HG02885 (cell line): ENCODE measurements around the gene KLC3.

Experiments
- ATAC-seq: cut with Tn5 transposase; IDR thresholded peaks from one replicate; pipeline ENCODE4 v1.9.1; 2021; ENCODE audit warnings: mild to moderate bottlenecking; ENCODE audit not compliant: unreplicated experiment, poor library complexity

The KLC3 gene

DNA sequence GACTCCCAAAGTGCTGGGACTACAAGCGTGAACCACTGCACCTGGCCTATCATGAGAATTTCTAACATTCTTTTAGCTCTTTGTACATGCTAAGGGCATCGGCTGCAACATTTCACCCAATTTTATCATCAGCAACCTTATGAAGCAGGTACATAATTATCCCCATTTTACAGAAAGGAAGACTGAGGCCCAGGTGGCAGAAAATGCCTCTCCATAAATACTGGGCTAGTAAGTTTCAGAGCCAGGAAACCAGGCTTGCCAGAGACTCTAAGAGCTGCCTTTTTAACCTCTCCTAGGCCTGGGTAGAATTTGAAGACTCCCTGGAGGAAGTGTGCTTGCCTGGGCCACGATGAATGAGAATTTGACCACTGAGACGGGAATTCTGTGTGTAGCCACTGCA is 27.6 kb downstream of the KLC3 start:
- no peak for ATAC-seq

- no peak for ATAC-seq
Measured at GRCh38 chr19:45368737-45369340, 28.3 kb downstream of the KLC3 start.

DNA sequence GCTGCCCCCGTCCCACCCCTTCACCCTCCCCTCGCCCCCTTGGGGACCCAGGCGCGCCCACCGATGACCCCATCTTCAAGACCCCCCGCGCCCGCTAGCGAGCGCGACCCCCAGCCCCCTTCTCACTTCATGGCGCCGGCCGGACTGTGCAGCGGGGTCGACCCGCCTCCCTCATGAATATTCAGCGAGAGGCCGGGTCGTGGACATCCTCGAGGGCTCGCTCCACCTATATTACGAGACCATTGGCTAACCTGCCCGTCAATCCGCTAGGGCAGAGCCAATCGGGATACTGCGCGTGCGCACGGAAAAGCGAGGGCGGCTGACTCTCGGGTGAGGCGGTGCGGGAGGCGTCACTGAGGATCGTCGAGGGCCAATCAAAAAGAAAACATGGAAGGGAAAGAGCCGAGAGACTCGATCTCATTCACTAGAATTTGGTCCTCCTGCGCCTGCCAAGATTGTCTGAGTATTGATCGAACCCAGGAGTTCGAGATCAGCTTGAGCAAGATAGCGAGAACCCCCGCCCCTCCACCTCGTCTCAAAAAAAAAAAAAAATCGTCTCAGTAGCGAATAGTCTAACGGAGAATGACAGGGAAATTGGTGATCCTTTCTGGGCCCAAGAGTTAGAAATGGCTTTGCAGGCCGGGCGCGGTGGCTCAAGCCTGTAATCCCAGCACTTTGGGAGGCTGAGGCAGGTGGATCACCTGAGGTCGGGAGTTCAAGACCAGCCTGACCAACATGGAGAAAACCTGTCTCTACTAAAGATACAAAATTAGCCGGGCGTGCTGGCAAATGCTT is 30.1 kb downstream of the KLC3 start, which contains the start of gene ERCC2:
Gene ERCC2 (minus strand): TSS at position 164 of the 795 bp plus-strand sequence. CDS start 33 bp downstream, at position 131.
- peak; percentile 97 for ATAC-seq

GRCh38 chr19:45376045-45376724 is 35.6 kb downstream of the KLC3 start:
- no peak for ATAC-seq

- ATAC-seq: no peak
Measured at GRCh38 chr19:45380107-45380506, 39.6 kb downstream of the KLC3 start.

GRCh38 chr19:45382426-45382825 is 41.9 kb downstream of the KLC3 start:
- no peak for ATAC-seq

- ATAC-seq: no peak
Measured at GRCh38 chr19:45385392-45386221, 45.1 kb downstream of the KLC3 start.

GRCh38 chr19:45391346-45391745 is 50.8 kb downstream of the KLC3 start:
- no peak for ATAC-seq

DNA sequence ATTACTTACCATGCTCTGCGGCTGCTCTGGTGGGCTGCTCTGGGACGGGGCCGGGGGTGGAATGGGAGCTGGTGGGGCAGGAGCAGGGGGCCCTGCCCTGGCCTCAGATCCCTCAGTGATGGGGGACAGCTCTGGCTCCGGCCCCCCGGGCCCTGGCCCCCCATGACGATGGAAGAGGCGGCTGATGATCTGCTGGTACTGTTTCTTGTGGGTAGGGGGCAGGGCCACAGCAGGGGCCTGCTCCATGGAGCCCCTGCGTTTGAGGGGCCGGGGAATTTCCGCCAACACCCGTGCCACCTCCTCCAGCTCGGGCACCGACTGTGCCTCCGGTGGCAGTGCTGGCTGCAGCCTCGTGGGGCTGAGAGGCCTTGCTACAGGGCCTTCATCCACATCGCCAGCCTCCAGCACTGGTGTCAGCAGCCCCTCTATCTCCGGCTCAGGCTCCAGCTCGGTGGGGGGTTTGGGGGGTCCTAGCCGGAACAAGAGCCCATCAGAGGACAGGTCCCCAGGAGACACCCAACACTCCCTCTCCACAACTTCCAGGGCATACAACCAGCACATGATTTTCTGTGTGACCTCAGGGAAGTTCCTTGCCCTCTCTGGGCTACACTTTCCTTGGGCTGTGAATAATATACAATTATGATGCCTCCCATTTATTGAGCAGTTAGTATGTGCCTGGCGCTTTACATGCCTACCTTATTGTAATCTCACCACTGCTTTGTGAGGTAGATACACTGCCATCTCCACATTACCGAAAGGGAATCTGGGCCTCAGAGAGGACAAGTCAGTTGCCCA is 51.5 kb downstream of the KLC3 start:
- no peak for ATAC-seq

GRCh38 chr19:45395821-45396617 is 55.5 kb downstream of the KLC3 start:
- no peak for ATAC-seq

- ATAC-seq: no peak
Measured at GRCh38 chr19:45400192-45400591, 59.6 kb downstream of the KLC3 start.
